HCT116 (cell line): Measurements from ENCODE around the gene MAT2B. TPM values are rescaled to one million over a fixed set of nuclear protein-coding genes. Genes with fewer than 3 reads are reported as not detected.

ENCODE experiments used
- ATAC-seq: fragments of 200-7000 bp; cut with Tn5 transposase; 2 replicates; pipeline ENCODE4 v1.9.1; 2020; ENCODE audit warnings: mild to moderate bottlenecking, moderate library complexity
- BruUV-seq: library from RNA; stranded (reverse); fragments of 400-500 nt; replicated peaks from 2 replicates; lab custom pipeline; 2021; lab: Mats Ljungman, UMichigan
- CTCF ChIA-PET: fragments of 300-600 bp; sonication (Branson Sonifier 250); formaldehyde crosslinking; loops from one replicate; lab custom pipeline; 2021; ENCODE audit warnings: antibody characterized with exemption; lab: Charles Lee
- POLR2A ChIA-PET: fragments of 300-600, 350-600 bp; sonication (Branson Sonifier 250); formaldehyde crosslinking; loops from one replicate; lab custom pipeline; 2021; ENCODE audit warnings: antibody characterized with exemption; lab: Charles Lee
- RAD21 ChIA-PET, 2 experiments: fragments of 300-600 bp; sonication (Branson Sonifier 250); formaldehyde crosslinking; loops; one replicate each; lab custom pipeline; 2023; ENCODE audit warnings: low total read pairs in 2 of 2; ENCODE audit not compliant: uncharacterized antibody in 2 of 2, unreplicated experiment in 2 of 2, low non-redundant PET in 1 of 2; lab: Charles Lee
- DNase-seq: peaks from one replicate; pipeline ENCODE4 v3.0.0-alpha.2; 2010; ENCODE audit warnings: low read depth, low spot score
- H2AFZ ChIP-seq: fragments of 200-600 bp; shearing (Covaris generic), sonication (generic); 2 replicates; pipeline ENCODE4 v1.6.1; 2017; ENCODE audit warnings: low read depth, mixed run types, mixed read lengths, antibody characterized with exemption, low read length; ENCODE audit not compliant: poor library complexity, severe bottlenecking
- H3K27ac ChIP-seq: 2 replicates; pipeline ENCODE4 v1.5.1; 2012; ENCODE audit warnings: low read depth, low read length
- H3K27me3 ChIP-seq: fragments of 200-600 bp; sonication (generic); 2 replicates; pipeline ENCODE4 v1.6.1; 2016; ENCODE audit warnings: mixed run types, low read length, mixed read lengths; ENCODE audit not compliant: insufficient read depth
- H3K36me3 ChIP-seq, 2 experiments: fragments of 200-500 bp in 1 of 2; fragments of 200-600 bp in 1 of 2; sonication (Bioruptor generic) in 1 of 2; sonication (generic) in 1 of 2; 2 replicates each; pipeline versions ENCODE4 v1.5.1 to v1.6.1; 2014 to 2016; ENCODE audit warnings: low read length in 2 of 2, inconsistent platforms in 1 of 2, mixed read lengths in 1 of 2, mixed run types in 1 of 2; ENCODE audit not compliant: insufficient read depth in 2 of 2, control insufficient read depth in 1 of 2
- H3K4me1 ChIP-seq, 2 experiments: fragments of 200-600 bp in 1 of 2; sonication (generic) in 1 of 2; 2 replicates each; pipeline versions ENCODE4 v1.5.1 to v1.6.1; 2012 to 2017; ENCODE audit warnings: low read length in 2 of 2, inconsistent platforms in 1 of 2, mild to moderate bottlenecking in 1 of 2, mixed read lengths in 1 of 2, mixed run types in 1 of 2, moderate library complexity in 1 of 2; ENCODE audit not compliant: insufficient read depth in 2 of 2, control insufficient read depth in 1 of 2
- H3K4me2 ChIP-seq: fragments of 200-600 bp; sonication (generic); 2 replicates; pipeline ENCODE4 v1.6.1; 2017; ENCODE audit warnings: mixed run types, low read length, mixed read lengths
- H3K4me3 ChIP-seq, 2 experiments: fragments of 200-600 bp in 1 of 2; sonication (generic) in 1 of 2; replicated peaks in 1 of 2; 2 replicates each; pipeline ENCODE4 v1.5.1; 2011 to 2016; ENCODE audit warnings: low read length in 2 of 2, control low read depth in 1 of 2, low read depth in 1 of 2, mild to moderate bottlenecking in 1 of 2, mixed read lengths in 1 of 2, mixed run types in 1 of 2
- H3K79me2 ChIP-seq: fragments of 200-600 bp; sonication (generic); 2 replicates; pipeline ENCODE4 v1.6.1; 2017; ENCODE audit warnings: mild to moderate bottlenecking, mixed run types, low read length, moderate library complexity, mixed read lengths; ENCODE audit not compliant: insufficient read depth
- H3K9ac ChIP-seq: fragments of 200-600 bp; sonication (generic); 2 replicates; pipeline ENCODE4 v1.6.1; 2016; ENCODE audit warnings: low read length, mixed read lengths
- H3K9me2 ChIP-seq: fragments of 200-600 bp; sonication (generic), shearing (Covaris generic); 2 replicates; pipeline ENCODE4 v1.6.1; 2017; ENCODE audit warnings: mixed run types, mild to moderate bottlenecking, moderate library complexity; ENCODE audit not compliant: insufficient read depth
- H3K9me3 ChIP-seq, 2 experiments: fragments of 200-500 bp in 1 of 2; fragments of 200-600 bp in 1 of 2; sonication (Bioruptor generic) in 1 of 2; sonication (generic) in 1 of 2; 2 replicates each; pipeline ENCODE4 v1.6.1; 2014 to 2017; ENCODE audit warnings: low read length in 2 of 2, mixed read lengths in 2 of 2, inconsistent platforms in 1 of 2, low read depth in 1 of 2, mild to moderate bottlenecking in 1 of 2, mixed run types in 1 of 2, moderate library complexity in 1 of 2; ENCODE audit not compliant: control insufficient read depth in 1 of 2, insufficient read depth in 1 of 2
- H4K20me1 ChIP-seq: fragments of 200-600 bp; sonication (generic), shearing (Covaris generic); 2 replicates; pipeline ENCODE4 v1.6.1; 2017; ENCODE audit warnings: mixed run types, mild to moderate bottlenecking, moderate library complexity; ENCODE audit not compliant: insufficient read depth
- CBX3 ChIP-seq: IDR thresholded peaks from 2 replicates; pipeline ENCODE4 v1.6.1; 2012; ENCODE audit warnings: low read depth
- ELF1 ChIP-seq: IDR thresholded peaks from 2 replicates; pipeline ENCODE4 v1.6.1; 2012; ENCODE audit warnings: low read depth, borderline replicate concordance
- JUND ChIP-seq: IDR thresholded peaks from 2 replicates; pipeline ENCODE4 v1.6.1; 2012
- POLR2AphosphoS5 ChIP-seq: IDR thresholded peaks from 2 replicates; pipeline ENCODE4 v1.6.1; 2011; ENCODE audit warnings: mild to moderate bottlenecking, low read depth, low read length, moderate library complexity
- RAD21 ChIP-seq: IDR thresholded peaks from 2 replicates; pipeline ENCODE4 v1.6.1; 2012; ENCODE audit warnings: low read depth, mild to moderate bottlenecking
- TCF7L2 ChIP-seq: IDR thresholded peaks from 2 replicates; pipeline ENCODE4 v1.7.0; 2011; ENCODE audit warnings: borderline replicate concordance, inconsistent platforms; ENCODE audit not compliant: insufficient read depth, insufficient read length; ENCODE audit errors: extremely low read depth
- YY1 ChIP-seq: IDR thresholded peaks from 2 replicates; pipeline ENCODE4 v1.6.1; 2011; ENCODE audit warnings: low read length, low read depth, moderate library complexity, mild to moderate bottlenecking; ENCODE audit not compliant: insufficient replicate concordance; ENCODE audit errors: extremely low read depth
- intact Hi-C: fragments of 100-400 bp; cut with micrococcal nuclease; formaldehyde crosslinking; loops from 2 replicates; pipeline ENCODE4 v1.10.0; 2022
- total RNA-seq: library from RNA; stranded (reverse); gene quantifications from one replicate; pipeline ENCODE4 v1.2.1, GENCODE V29; 2021; ENCODE audit not compliant: unreplicated experiment
- TF ChIP-seq, protein P1 (sequence below), 3 experiments: fragments of 200-600 bp in 1 of 3; sonication (generic) in 1 of 3; IDR thresholded peaks in 2 of 3; conservative IDR thresholded peaks in 1 of 3; 2 replicates each; pipeline ENCODE4 v1.5.1; 2012 to 2017; ENCODE audit warnings: low read depth in 2 of 3, low read length in 2 of 3, antibody characterized with exemption in 1 of 3, borderline replicate concordance in 1 of 3, control low read depth in 1 of 3, mild to moderate bottlenecking in 1 of 3, mixed read lengths in 1 of 3, mixed run types in 1 of 3, moderate library complexity in 1 of 3; ENCODE audit not compliant: insufficient read depth in 1 of 3
- TF ChIP-seq, protein P2 (sequence below): IDR thresholded peaks from 2 replicates; pipeline ENCODE4 v1.6.1; 2012

Gene MAT2B
- total RNA-seq, 1 experiment from 2014 or later = 45.9 TPM

DNA sequence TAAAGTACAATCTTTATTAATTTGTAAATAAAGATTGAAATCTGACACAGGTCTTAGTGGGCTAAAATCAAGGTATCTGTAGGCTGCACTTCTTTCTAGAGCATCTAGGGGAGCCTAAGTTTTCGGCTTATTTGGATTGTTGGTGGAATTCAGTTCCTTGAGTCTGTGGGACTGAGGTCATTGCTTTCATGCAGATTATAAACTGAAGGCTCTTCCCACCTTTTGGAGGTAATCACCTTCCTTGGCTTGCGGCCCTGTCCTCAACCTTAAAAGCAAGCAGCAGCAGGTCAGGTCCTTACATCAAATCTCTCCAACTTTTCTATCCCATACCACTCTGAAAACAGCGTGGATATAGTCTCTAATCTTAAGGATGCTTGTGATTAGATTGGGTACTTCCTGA, 25.9 kb downstream of the MAT2B start:
- no peak overlapping the region for H3K9ac ChIP-seq
- ChIA-PET POLR2A (no interaction called here), CTCF (no interaction called here), RAD21 (no interaction called here)
- intact Hi-C loops = no loop called here
- ATAC-seq (no peak), DNase-seq (no peak)
- H3K79me2 ChIP-seq = no peaks in the 10 kb centered on the region
- no peak overlapping the region for H3K27ac ChIP-seq
- no peak overlapping the region for H3K4me2 ChIP-seq
- no peaks in the 10 kb centered on the region for H3K4me1 ChIP-seq
- no peaks in the 10 kb centered on the region for H3K36me3 ChIP-seq
- no peak overlapping the region for H2AFZ ChIP-seq
- no peaks in the 10 kb centered on the region; the same call in 1 of the 2 replicates for H3K9me2 ChIP-seq
- H3K4me3 ChIP-seq = no peak overlapping the region
- H4K20me1 ChIP-seq = no peaks in the 10 kb centered on the region
- BruUV-seq = no TSS peak
- TF ChIP-seq, protein P1, sequence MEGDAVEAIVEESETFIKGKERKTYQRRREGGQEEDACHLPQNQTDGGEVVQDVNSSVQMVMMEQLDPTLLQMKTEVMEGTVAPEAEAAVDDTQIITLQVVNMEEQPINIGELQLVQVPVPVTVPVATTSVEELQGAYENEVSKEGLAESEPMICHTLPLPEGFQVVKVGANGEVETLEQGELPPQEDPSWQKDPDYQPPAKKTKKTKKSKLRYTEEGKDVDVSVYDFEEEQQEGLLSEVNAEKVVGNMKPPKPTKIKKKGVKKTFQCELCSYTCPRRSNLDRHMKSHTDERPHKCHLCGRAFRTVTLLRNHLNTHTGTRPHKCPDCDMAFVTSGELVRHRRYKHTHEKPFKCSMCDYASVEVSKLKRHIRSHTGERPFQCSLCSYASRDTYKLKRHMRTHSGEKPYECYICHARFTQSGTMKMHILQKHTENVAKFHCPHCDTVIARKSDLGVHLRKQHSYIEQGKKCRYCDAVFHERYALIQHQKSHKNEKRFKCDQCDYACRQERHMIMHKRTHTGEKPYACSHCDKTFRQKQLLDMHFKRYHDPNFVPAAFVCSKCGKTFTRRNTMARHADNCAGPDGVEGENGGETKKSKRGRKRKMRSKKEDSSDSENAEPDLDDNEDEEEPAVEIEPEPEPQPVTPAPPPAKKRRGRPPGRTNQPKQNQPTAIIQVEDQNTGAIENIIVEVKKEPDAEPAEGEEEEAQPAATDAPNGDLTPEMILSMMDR (IDR thresholded peaks at IDR 0.05 in 2 of 3, conservative IDR thresholded peaks at IDR 0.05 in 1 of 3; ENCODE audit: borderline replicate concordance in 1 of 3, insufficient read depth in 1 of 3, low read depth in 2 of 3, low read length in 2 of 3) = no peak
- TF ChIP-seq RAD21 (no peak), YY1 (no peak), TCF7L2 (no peak), JUND (no peak), POLR2AphosphoS5 (no peak), CBX3 (no peak), ELF1 (no peak)
- TF ChIP-seq, protein P2, sequence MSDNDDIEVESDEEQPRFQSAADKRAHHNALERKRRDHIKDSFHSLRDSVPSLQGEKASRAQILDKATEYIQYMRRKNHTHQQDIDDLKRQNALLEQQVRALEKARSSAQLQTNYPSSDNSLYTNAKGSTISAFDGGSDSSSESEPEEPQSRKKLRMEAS = no peak
- TF ChIP-seq, all 23 proteins: peak for 0
- H3K9me3 ChIP-seq = no peaks in the 10 kb centered on the region
- H3K27me3 ChIP-seq = no peaks in the 10 kb centered on the region
